ENCODE results near the gene PTCD3.

The PTCD3 gene

DNA sequence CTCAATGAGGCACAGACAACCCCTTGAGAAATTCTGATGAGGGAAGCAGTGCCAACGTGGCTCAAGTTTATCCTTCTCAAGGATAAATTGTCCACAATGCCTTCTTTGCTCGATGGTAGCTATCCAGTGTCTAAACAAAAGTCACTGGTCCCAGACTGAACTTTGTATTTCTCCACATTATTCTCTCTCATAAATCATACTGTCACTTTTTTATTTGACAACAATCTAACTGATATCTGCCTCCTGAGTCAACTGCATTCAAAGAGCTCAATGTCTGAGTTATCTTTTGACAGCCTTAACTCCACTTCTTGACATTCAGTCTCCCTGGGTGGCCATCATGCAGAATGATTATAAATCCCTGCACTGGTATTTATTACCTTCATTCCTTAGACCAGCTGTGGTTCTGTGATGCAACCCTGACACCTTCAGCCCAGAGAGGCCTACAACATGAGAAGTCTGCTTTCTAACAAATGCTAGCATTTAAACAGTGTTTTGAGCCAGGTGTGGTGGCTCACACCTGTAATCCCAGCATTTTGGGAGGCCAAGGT is 51.0 kb downstream of the PTCD3 start:
- no peaks in the 10 kb centered on the region for H4K20me1 ChIP-seq (ENCODE audit: insufficient read depth, low read length, poor library complexity, severe bottlenecking)
- H3K27me3 ChIP-seq (ENCODE audit: insufficient read depth, low read length, poor library complexity, severe bottlenecking): no peaks in the 10 kb centered on the region
- H3K4me2 ChIP-seq (ENCODE audit: low read depth, low read length, poor library complexity, severe bottlenecking): no peak overlapping the region
- H3F3A ChIP-seq (ENCODE audit: low read depth): no peaks in the 10 kb centered on the region
- TF ChIP-seq, protein P1, sequence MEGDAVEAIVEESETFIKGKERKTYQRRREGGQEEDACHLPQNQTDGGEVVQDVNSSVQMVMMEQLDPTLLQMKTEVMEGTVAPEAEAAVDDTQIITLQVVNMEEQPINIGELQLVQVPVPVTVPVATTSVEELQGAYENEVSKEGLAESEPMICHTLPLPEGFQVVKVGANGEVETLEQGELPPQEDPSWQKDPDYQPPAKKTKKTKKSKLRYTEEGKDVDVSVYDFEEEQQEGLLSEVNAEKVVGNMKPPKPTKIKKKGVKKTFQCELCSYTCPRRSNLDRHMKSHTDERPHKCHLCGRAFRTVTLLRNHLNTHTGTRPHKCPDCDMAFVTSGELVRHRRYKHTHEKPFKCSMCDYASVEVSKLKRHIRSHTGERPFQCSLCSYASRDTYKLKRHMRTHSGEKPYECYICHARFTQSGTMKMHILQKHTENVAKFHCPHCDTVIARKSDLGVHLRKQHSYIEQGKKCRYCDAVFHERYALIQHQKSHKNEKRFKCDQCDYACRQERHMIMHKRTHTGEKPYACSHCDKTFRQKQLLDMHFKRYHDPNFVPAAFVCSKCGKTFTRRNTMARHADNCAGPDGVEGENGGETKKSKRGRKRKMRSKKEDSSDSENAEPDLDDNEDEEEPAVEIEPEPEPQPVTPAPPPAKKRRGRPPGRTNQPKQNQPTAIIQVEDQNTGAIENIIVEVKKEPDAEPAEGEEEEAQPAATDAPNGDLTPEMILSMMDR (conservative IDR thresholded peaks at IDR 0.05; ENCODE audit: low read length): no peak
- TF ChIP-seq EZH2phosphoT487 (IDR thresholded peaks at IDR 0.05; ENCODE audit: borderline replicate concordance): no peak
- H3K9me3 ChIP-seq (ENCODE audit: insufficient read depth, low read depth, low read length): no peaks in the 10 kb centered on the region
- H3K36me3 ChIP-seq (ENCODE audit: insufficient read depth, low read length): peaks cover 79% of the 10 kb centered on the region
- no peak overlapping the region for H2AFZ ChIP-seq (ENCODE audit: low read length)
- H3K9me2 ChIP-seq (replicated peaks; ENCODE audit: low read depth, low read length): no peaks in the 10 kb centered on the region
- no peak overlapping the region for H3K4me3 ChIP-seq (ENCODE audit: low read length, poor library complexity, severe bottlenecking)
- H3K4me1 ChIP-seq (ENCODE audit: insufficient read depth, low read length, poor library complexity, severe bottlenecking): no peaks in the 10 kb centered on the region
- no peaks in the 10 kb centered on the region for H3K79me2 ChIP-seq (ENCODE audit: insufficient read depth, low read length)
- H3K9ac ChIP-seq (ENCODE audit: low read depth, low read length, poor library complexity, severe bottlenecking): no peak overlapping the region

DNA sequence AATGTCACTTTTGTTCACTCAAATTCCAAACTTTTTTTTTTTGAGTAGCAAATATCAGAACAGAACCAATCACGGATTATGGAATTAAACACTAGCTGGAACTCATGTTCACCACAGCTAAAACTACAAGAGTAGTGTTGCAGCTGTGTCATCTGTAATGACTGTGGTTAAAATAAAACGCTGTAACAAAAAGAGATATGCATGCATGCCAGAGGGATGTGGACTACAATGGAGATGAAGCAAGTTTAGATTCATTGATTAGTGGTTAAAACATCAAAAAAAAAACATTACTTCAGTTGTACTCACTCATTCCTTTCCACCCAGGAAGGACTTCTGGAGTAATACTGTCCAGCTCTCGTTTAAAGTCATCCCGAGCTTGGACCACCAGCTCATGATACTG is 52.3 kb downstream of the PTCD3 start:
- no peaks in the 10 kb centered on the region for H3K27me3 ChIP-seq (ENCODE audit: insufficient read depth, low read length, poor library complexity, severe bottlenecking)
- no peak overlapping the region for H3K9ac ChIP-seq (ENCODE audit: low read depth, low read length, poor library complexity, severe bottlenecking)
- TF ChIP-seq, protein P1 (conservative IDR thresholded peaks at IDR 0.05; ENCODE audit: low read length): no peak
- no peak for TF ChIP-seq EZH2phosphoT487 (IDR thresholded peaks at IDR 0.05; ENCODE audit: borderline replicate concordance)
- no peak overlapping the region for H3K4me3 ChIP-seq (ENCODE audit: low read length, poor library complexity, severe bottlenecking)
- no peak overlapping the region for H2AFZ ChIP-seq (ENCODE audit: low read length)
- H4K20me1 ChIP-seq (ENCODE audit: insufficient read depth, low read length, poor library complexity, severe bottlenecking): no peaks in the 10 kb centered on the region
- no peaks in the 10 kb centered on the region for H3F3A ChIP-seq (ENCODE audit: low read depth)
- H3K9me2 ChIP-seq (replicated peaks; ENCODE audit: low read depth, low read length): no peaks in the 10 kb centered on the region
- no peaks in the 10 kb centered on the region for H3K4me1 ChIP-seq (ENCODE audit: insufficient read depth, low read length, poor library complexity, severe bottlenecking)
- H3K36me3 ChIP-seq (ENCODE audit: insufficient read depth, low read length): peaks cover 86% of the 10 kb centered on the region
- H3K9me3 ChIP-seq (ENCODE audit: insufficient read depth, low read depth, low read length): no peaks in the 10 kb centered on the region
- no peaks in the 10 kb centered on the region for H3K79me2 ChIP-seq (ENCODE audit: insufficient read depth, low read length)
- H3K4me2 ChIP-seq (ENCODE audit: low read depth, low read length, poor library complexity, severe bottlenecking): no peak overlapping the region

DNA sequence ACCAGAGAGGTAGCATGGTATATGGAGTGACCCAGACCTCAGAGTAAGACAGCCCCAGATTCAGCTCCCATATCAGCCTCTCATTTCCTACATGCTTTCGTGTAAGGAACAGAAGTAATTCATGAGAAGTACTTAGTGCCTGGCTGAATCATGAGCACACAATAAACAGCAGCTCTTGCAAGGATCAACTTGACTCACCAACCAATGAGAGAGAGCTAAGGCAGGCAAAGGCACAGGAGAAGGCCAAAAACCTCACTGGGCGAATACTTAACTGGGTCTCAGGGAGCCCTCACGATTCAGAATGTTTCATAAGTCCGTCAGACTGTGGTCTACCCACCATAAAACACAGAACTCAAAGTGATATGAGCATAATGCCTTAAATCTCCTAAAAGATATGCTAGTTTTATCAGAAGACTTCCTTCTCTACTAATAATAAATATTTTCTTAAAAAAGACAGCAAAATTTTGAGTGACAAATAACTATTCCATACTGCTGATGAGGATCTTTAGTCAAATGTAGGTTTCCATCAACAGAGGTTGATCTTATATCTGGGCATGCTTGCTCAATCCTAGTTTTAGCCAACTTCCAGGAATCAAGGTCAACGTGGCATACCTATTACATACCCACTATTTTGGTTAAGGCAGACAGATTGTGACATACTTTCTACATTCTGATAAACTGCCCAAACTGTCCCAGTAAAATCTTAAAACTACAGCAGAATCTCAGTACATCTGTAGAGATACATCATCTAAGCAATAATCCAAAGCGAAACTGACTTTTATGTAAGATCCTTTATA is 54.3 kb downstream of the PTCD3 start:
- Histone ChIP-seq H2AFZ (ENCODE audit: low read length) (no peak overlapping the region), H3F3A (ENCODE audit: low read depth) (no peaks in the 10 kb centered on the region), H3K79me2 (ENCODE audit: insufficient read depth, low read length) (no peaks in the 10 kb centered on the region), H3K9ac (ENCODE audit: low read depth, low read length, poor library complexity, severe bottlenecking) (no peak overlapping the region), H3K4me1 (ENCODE audit: insufficient read depth, low read length, poor library complexity, severe bottlenecking) (no peaks in the 10 kb centered on the region), H3K36me3 (ENCODE audit: insufficient read depth, low read length) (peaks cover 88% of the 10 kb centered on the region), H3K27me3 (ENCODE audit: insufficient read depth, low read length, poor library complexity, severe bottlenecking) (no peaks in the 10 kb centered on the region), H4K20me1 (ENCODE audit: insufficient read depth, low read length, poor library complexity, severe bottlenecking) (no peaks in the 10 kb centered on the region), H3K9me3 (ENCODE audit: insufficient read depth, low read depth, low read length) (no peaks in the 10 kb centered on the region), H3K4me3 (ENCODE audit: low read length, poor library complexity, severe bottlenecking) (no peak overlapping the region), H3K9me2 (replicated peaks; ENCODE audit: low read depth, low read length) (no peaks in the 10 kb centered on the region), H3K4me2 (ENCODE audit: low read depth, low read length, poor library complexity, severe bottlenecking) (no peak overlapping the region)
- TF ChIP-seq EZH2phosphoT487 (IDR thresholded peaks at IDR 0.05; ENCODE audit: borderline replicate concordance): no peak
- TF ChIP-seq, protein P1 (conservative IDR thresholded peaks at IDR 0.05; ENCODE audit: low read length): no peak

Measured in Loucy (cell line).